GM18526 (cell line): ENCODE results near the gene LRFN2.

ENCODE experiments used
- POLR2A ChIP-seq: IDR thresholded peaks from 3 replicates; pipeline ENCODE4 v1.6.1; 2011; ENCODE audit not compliant: insufficient read length; ENCODE audit errors: extremely low read depth

The LRFN2 gene

GRCh38 chr6:40520678-40521077 is 66.5 kb downstream of the LRFN2 start:
- no peak for TF ChIP-seq POLR2A

DNA sequence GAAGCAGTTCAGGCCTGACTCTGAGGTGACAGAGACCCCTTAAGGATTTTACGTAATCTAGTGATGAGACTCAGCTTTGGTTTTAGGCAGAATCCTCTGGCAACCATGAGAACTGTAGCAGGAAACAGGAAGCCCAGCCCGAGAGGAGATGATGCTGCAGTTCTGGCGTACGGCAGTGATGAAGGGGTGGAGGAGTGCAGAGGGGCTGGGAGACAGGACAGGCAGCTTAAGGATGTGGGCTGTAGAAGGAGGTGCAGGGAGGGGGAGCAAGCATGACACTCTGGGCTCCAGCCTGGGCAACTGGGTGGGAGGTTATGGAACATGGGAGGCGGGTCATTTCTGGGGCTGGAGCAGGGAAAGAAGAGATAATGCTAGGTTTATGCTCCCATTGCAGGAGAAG is 67.1 kb downstream of the LRFN2 start:
- TF ChIP-seq POLR2A, result no peak

- no peak for TF ChIP-seq POLR2A
These were observed 69.5 kb downstream of the LRFN2 start for GRCh38 chr6:40517654-40518053.

GRCh38 chr6:40516429-40516828 is 70.7 kb downstream of the LRFN2 start:
- TF ChIP-seq POLR2A, result no peak

DNA sequence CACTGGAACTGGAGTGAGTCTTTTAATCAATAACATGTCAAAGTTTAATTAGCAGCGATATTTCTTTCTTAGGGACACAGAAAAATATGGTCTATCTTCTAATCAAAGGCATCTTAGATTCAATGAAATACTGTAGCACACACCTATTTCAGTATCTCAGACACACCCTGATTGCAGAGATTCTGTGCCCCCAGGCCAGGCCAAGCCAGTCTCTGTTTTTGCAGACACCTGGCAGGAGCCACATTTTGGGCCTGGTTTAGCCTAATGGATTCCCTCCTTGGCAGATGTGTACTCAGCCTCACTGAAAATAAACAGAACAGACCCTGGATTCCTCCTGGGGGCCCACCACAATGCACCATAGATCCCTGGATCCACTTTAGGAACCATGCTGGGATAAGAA is 74.8 kb downstream of the LRFN2 start:
- TF ChIP-seq POLR2A, result no peak

DNA sequence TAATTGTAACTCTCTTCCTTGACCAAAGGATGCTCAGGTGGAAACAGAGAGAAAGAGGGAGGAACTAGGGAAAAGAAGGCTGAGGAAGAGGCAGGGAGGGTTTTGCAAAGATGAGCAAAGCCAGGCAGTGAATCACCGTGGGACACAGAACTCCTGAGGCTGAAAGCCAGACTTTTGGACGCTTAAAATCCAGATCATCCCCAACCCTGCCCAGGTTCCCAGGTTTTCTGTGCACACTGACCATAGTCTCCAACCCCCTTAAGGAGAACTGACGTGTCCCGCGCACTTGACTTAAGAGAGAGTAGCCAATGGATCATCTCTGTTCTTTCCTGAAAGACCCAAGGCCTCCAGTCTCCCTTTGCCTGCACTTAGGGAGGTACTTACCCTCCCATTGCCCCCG is 75.3 kb downstream of the LRFN2 start:
- TF ChIP-seq POLR2A, result no peak

- no peak for TF ChIP-seq POLR2A
These were observed 76.7 kb downstream of the LRFN2 start for GRCh38 chr6:40510442-40510841.

- no peak for TF ChIP-seq POLR2A
These were observed 77.4 kb downstream of the LRFN2 start for GRCh38 chr6:40509716-40510260.

DNA sequence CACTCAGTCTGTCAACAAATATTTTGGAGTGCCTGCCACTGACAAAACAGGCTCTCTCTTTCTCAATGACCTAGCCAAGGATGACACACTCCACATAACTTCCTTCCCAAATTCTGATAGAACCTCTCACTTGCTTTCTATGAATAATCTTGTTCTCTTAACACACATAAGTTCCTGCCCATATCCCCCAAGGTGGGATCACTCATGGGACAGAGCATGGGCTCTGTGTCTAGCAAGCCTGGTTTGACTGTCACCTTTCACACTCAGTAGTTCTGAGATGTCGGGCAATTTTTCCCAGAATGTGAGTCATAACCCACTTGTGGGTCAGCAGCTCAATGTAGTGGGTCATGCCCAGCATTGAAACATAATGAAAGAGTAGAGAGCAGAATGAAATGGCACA is 78.1 kb downstream of the LRFN2 start:
- no peak for TF ChIP-seq POLR2A

DNA sequence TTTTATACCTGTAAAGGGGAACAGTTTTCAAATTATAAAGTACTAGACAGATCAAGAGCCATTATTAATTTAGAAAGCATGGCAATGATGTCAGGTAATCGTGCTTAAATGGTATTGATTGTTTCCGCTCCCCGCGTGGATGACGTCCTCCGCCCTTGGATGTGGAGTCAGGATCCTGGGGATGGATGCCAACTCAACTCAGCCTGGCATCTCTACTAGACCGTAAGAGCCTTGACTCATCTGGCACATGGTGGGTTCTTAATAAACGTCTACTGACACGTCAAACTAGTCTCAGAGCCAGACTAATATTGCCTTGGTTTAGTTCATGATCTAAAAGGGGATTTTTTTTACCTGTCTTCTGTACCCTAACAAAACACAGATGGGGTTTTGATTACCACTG is 80.2 kb downstream of the LRFN2 start:
- TF ChIP-seq POLR2A, result no peak

GRCh38 chr6:40505191-40505810 is 81.9 kb downstream of the LRFN2 start:
- TF ChIP-seq POLR2A, result no peak

GRCh38 chr6:40504274-40504673 is 82.9 kb downstream of the LRFN2 start:
- TF ChIP-seq POLR2A, result no peak

DNA sequence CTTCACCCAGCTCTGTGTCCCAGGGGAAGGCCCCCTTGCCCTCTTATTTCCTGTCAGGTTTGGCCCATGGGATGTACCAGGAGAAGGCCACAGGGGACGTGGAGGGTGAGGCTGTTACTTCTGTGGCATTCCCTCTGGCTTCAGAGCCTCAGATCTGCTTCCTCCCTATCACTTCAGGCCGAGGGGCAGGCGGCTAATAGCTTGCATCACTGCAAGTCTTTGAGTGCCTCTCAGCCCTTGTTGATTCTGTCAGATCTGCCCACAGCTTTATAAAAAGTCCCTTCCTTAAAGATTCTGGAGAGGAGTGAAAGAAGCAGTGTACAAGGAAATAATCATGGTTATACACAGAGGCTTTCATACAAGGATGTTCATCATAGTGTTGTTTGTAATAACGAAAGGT is 86.9 kb downstream of the LRFN2 start:
- no peak for TF ChIP-seq POLR2A

DNA sequence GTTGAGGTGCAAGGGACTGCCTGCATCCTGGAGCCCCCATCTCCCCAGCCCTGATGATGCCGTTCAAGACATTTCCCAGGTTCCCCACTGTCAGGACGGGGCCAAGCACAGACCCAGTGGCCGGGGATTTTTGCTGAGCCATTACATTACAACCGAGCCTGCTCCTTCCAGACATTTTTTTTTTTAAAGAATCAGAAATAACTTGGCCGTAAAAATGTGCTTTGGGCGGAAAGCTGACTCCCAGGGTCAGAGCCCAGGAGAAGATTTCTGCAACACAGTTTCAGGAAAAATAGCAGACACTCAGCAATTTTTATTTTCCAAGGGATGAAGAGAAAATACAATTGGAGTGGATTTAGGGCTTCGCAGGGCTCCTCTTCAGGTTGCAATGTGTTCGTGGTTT is 87.9 kb downstream of the LRFN2 start:
- TF ChIP-seq POLR2A, result no peak

DNA sequence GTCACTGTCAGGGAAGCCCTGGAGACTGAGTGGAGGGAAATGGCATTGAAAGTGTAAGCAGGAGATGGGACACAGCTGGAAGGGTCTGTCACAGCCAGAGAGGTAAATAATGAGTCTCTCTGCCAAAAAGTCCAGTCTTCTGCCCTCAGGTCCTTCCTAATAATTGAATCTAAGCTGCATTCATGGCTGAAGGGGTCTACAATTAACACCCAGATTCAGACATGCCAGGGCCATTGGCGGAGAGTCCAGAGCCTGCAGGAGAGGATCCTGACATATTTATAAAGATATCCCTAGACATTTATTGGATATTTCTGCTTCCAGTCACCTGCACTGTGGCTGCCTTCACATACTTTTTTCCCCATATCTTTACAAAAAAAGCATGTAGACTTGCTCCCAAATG is 89.0 kb downstream of the LRFN2 start:
- no peak for TF ChIP-seq POLR2A

- TF ChIP-seq POLR2A, result no peak
These were observed 95.0 kb downstream of the LRFN2 start for GRCh38 chr6:40492187-40492586.

GRCh38 chr6:40490508-40490907 is 96.7 kb downstream of the LRFN2 start:
- no peak for TF ChIP-seq POLR2A
